Vagina (tissue), 2 donors: ENCODE measurements around the gene HOXD11.

Source experiments
- POLR2A ChIP-seq, 2 donors: fragments of 450-650 bp; IDR thresholded peaks; one replicate each; pipeline ENCODE4 v1.6.1; 2017; ENCODE audit warnings: antibody characterized with exemption in 2 of 2, mild to moderate bottlenecking in 2 of 2, moderate library complexity in 2 of 2
- POLR2AphosphoS5 ChIP-seq, 2 donors: sonication (generic); formaldehyde crosslinking; IDR thresholded peaks; one replicate each; pipeline ENCODE4 v1.9.0; 2017; ENCODE audit warnings: antibody characterized with exemption in 2 of 2, mild to moderate bottlenecking in 2 of 2, low read depth in 1 of 2; ENCODE audit not compliant: insufficient read depth in 1 of 2
- TF ChIP-seq, protein P1 (sequence below), 3 experiments: fragments of 450-650 bp in 2 of 3; fragments of 200-600 bp in 1 of 3; sonication (generic) in 1 of 3; IDR thresholded peaks; one replicate each; pipeline ENCODE4 v1.5.1; 2017 to 2019; ENCODE audit warnings: antibody characterized with exemption in 3 of 3, mild to moderate bottlenecking in 2 of 3, moderate library complexity in 2 of 3

DNA sequence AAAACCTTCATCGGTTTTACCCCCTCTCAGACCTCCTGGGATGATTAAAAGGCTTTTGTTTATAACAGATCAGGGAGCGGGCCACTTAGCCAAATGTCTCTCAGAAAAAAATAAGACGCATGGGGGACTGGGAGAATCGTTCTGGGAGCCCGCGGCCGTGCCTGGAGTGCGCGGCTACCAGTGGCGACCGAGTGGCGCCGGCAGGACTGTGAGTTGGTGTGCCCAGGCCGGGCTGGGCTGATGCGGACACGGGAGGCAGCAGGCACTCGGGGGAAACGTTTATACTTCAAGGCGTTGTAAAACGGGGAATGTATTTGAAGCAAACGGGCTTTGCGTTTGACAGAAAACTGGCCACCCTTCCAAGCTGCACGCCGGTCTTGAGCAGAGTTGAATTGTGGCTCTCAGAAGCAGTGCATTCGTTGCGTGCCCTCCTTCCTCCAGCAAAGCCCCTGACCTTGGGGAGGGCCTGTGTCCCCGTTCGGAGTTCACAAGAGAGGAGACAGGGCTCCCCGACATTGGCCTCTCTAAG lies 4.8 kb downstream of the HOXD11 start:
- TF ChIP-seq POLR2A (IDR thresholded peaks at IDR 0.05) (no peak), POLR2AphosphoS5 (IDR thresholded peaks at IDR 0.05; ENCODE audit: insufficient read depth in 1 of 2, low read depth in 1 of 2) (no peak)
- TF ChIP-seq, protein P1, sequence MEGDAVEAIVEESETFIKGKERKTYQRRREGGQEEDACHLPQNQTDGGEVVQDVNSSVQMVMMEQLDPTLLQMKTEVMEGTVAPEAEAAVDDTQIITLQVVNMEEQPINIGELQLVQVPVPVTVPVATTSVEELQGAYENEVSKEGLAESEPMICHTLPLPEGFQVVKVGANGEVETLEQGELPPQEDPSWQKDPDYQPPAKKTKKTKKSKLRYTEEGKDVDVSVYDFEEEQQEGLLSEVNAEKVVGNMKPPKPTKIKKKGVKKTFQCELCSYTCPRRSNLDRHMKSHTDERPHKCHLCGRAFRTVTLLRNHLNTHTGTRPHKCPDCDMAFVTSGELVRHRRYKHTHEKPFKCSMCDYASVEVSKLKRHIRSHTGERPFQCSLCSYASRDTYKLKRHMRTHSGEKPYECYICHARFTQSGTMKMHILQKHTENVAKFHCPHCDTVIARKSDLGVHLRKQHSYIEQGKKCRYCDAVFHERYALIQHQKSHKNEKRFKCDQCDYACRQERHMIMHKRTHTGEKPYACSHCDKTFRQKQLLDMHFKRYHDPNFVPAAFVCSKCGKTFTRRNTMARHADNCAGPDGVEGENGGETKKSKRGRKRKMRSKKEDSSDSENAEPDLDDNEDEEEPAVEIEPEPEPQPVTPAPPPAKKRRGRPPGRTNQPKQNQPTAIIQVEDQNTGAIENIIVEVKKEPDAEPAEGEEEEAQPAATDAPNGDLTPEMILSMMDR (IDR thresholded peaks at IDR 0.05): no peak
